ENCODE measurements around the gene ZNF33A. TPM values are rescaled to one million over a fixed set of nuclear protein-coding genes. Genes with fewer than 3 reads are reported as not detected.
"Not testable (repeated sequence)": the region's sequence is repeated elsewhere in the genome, so short reads cannot be mapped to it uniquely, and the experiment has no call there.

Gene ZNF33A
- total RNA-seq, 2 donors from 2014 or later: 30.4 to 32.8 TPM

DNA sequence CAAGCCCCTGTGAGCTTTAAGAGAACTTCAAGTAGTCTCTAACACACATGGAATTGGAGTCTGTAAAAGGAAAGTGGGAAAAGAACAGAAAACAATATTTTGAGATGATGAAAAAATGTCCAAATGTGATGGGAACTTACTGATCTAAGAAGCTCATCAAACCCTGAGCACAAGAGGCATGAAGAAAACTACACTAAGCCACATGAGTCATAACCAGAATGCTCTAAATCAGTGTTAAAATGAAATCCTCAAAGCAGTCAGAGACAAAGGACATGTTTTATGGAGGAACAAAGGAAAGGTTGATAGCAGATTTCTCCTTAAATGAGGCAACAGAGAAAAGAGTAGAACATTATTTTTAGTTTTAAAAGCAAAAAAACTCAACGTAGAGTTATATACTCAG lies 37.2 kb downstream of the ZNF33A start:
- H3K4me1 ChIP-seq: no peaks in the 10 kb centered on the region
- H3K27ac ChIP-seq: no peak overlapping the region
- no peak for DNase-seq
- TF ChIP-seq CTCF (IDR thresholded peaks at IDR 0.05): no peak
- no peak overlapping the region for H3K4me3 ChIP-seq
- no peak overlapping the region for H3K9ac ChIP-seq (ENCODE audit: low read depth in 2 of 2, low read length in 2 of 2)
- no peaks in the 10 kb centered on the region for H3K27me3 ChIP-seq
- no peaks in the 10 kb centered on the region for H3K9me3 ChIP-seq
- intact Hi-C loops (cut with DNase I): no loop called here
- no peaks in the 10 kb centered on the region for H3K36me3 ChIP-seq

GRCh38 chr10:38050212-38050611 lies 39.7 kb downstream of the ZNF33A start:
- Histone ChIP-seq H3K9ac (ENCODE audit: low read depth in 2 of 2, low read length in 2 of 2) (no peak overlapping the region), H3K9me3 (no peaks in the 10 kb centered on the region), H3K36me3 (peaks cover 10% of the 10 kb centered on the region), H3K27me3 (no peaks in the 10 kb centered on the region), H3K4me3 (no peak overlapping the region), H3K4me1 (no peaks in the 10 kb centered on the region), H3K27ac (no peak overlapping the region)
- DNase-seq: no peak
- TF ChIP-seq CTCF (IDR thresholded peaks at IDR 0.05): no peak
- intact Hi-C loops (cut with DNase I): no loop called here

- no peak for DNase-seq
- H3K4me1 ChIP-seq: no peaks in the 10 kb centered on the region
- intact Hi-C loops (cut with DNase I): no loop called here
- no peaks in the 10 kb centered on the region for H3K27me3 ChIP-seq
- no peak for TF ChIP-seq CTCF (IDR thresholded peaks at IDR 0.05)
- H3K9ac ChIP-seq (ENCODE audit: low read depth in 2 of 2, low read length in 2 of 2): no peak overlapping the region
- no peaks in the 10 kb centered on the region for H3K9me3 ChIP-seq
- H3K27ac ChIP-seq: no peak overlapping the region
- peaks cover 11% of the 10 kb centered on the region for H3K36me3 ChIP-seq
- H3K4me3 ChIP-seq: no peak overlapping the region
Measured at GRCh38 chr10:38054361-38054797, 43.9 kb downstream of the ZNF33A start.

DNA sequence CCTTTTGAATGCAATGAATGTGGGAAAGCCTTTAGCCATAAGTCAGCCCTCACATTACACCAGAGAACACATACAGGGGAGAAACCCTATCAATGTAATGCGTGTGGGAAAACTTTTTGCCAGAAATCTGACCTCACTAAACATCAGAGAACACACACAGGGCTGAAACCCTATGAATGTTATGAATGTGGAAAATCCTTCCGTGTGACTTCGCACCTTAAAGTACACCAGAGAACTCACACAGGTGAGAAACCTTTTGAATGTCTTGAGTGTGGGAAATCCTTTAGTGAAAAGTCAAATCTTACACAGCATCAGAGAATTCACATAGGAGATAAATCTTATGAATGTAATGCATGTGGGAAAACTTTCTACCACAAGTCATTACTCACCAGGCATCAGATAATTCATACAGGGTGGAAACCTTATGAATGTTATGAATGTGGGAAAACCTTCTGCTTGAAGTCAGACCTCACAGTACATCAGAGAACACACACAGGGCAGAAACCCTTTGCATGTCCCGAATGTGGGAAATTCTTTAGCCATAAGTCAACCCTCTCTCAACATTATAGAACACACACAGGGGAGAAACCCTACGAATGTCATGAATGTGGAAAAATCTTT lies 44.9 kb downstream of the ZNF33A start:
- not testable (repeated sequence) for DNase-seq
- H3K36me3 ChIP-seq: peaks cover 11% of the 10 kb centered on the region

GRCh38 chr10:38069663-38070062 lies 59.2 kb downstream of the ZNF33A start:
- H3K9me3 ChIP-seq; H3K27ac ChIP-seq; intact Hi-C loops (cut with DNase I); H3K9ac ChIP-seq (ENCODE audit: low read depth in 2 of 2, low read length in 2 of 2); H3K4me1 ChIP-seq; DNase-seq; H3K36me3 ChIP-seq; H3K4me3 ChIP-seq; H3K27me3 ChIP-seq: not testable (repeated sequence)

More for the DNA sequence above, 44.9 kb downstream of the ZNF33A start:
- H3K9ac ChIP-seq (ENCODE audit: low read depth in 2 of 2, low read length in 2 of 2); intact Hi-C loops (cut with DNase I); H3K4me3 ChIP-seq; H3K27me3 ChIP-seq; H3K9me3 ChIP-seq; H3K27ac ChIP-seq; H3K4me1 ChIP-seq: not testable (repeated sequence)

DNA sequence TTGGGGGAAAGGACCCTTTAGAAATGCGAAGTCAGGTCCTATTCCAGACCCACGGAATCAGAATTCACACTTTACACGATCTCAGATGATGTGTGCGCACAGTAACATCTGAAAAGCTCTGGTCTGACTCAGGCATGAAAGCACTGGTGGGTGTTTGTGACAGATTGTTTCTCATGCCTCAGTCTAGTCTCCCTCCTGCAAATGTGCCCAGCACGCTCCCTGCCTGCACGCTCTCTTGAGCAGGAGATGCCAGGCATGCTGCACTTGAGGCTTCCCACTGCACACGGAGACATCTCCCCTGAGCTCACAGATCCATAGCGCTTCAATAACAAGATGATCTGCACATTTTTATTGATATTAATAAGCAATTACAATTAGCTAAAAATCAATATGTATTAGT lies 60.0 kb downstream of the ZNF33A start:
- Histone ChIP-seq H3K36me3 (no peaks in the 10 kb centered on the region), H3K27me3 (no peaks in the 10 kb centered on the region), H3K9ac (ENCODE audit: low read depth in 2 of 2, low read length in 2 of 2) (no peak overlapping the region), H3K27ac (no peak overlapping the region), H3K9me3 (no peaks in the 10 kb centered on the region), H3K4me1 (no peaks in the 10 kb centered on the region), H3K4me3 (no peak overlapping the region)
- DNase-seq: no peak
- intact Hi-C loops (cut with DNase I): no loop called here
- no peak for TF ChIP-seq CTCF (IDR thresholded peaks at IDR 0.05)

Data from colonic mucosa (tissue), 4 donors.